ENCODE results near the gene ZNF319.

The ZNF319 gene

GRCh38 chr16:57970970-57971369 lies 29.5 kb downstream of the ZNF319 start, which contains the start of gene CNGB1:
CNGB1 (minus strand) TSS chr16:57971128; CDS start chr16:57967286, 3,842 bp downstream.
- DNase-seq (ENCODE audit: low read depth, low spot score), result no peak
- POLR2A ChIA-PET, result no interaction called here
- H3K4me3 ChIP-seq (ENCODE audit: low read depth, low read length), result no peak within 1 kb of the TSS
- TF ChIP-seq CTCF (IDR thresholded peaks at IDR 0.05; ENCODE audit: insufficient read depth, low read length, missing control alignments), result no peak
- CTCF ChIA-PET, result no interaction called here

- no peak for DNase-seq (ENCODE audit: low read depth, low spot score)
- ChIA-PET CTCF (no interaction called here), POLR2A (no interaction called here)
These were observed 30.2 kb downstream of the ZNF319 start for GRCh38 chr16:57970319-57970718.

GRCh38 chr16:57969451-57970123 lies 30.9 kb downstream of the ZNF319 start:
- no peak overlapping the region for H3K4me3 ChIP-seq (ENCODE audit: low read depth, low read length)
- DNase-seq (ENCODE audit: low read depth, low spot score), result no peak
- ChIA-PET POLR2A (no interaction called here), CTCF (no interaction called here)
- TF ChIP-seq CTCF (IDR thresholded peaks at IDR 0.05; ENCODE audit: insufficient read depth, low read length, missing control alignments), result no peak

More at GRCh38 chr16:57970319-57970718, 30.2 kb downstream of the ZNF319 start:
- TF ChIP-seq CTCF (IDR thresholded peaks at IDR 0.05; ENCODE audit: insufficient read depth, low read length, missing control alignments), result no peak
- H3K4me3 ChIP-seq (ENCODE audit: low read depth, low read length), result no peak overlapping the region

DNA sequence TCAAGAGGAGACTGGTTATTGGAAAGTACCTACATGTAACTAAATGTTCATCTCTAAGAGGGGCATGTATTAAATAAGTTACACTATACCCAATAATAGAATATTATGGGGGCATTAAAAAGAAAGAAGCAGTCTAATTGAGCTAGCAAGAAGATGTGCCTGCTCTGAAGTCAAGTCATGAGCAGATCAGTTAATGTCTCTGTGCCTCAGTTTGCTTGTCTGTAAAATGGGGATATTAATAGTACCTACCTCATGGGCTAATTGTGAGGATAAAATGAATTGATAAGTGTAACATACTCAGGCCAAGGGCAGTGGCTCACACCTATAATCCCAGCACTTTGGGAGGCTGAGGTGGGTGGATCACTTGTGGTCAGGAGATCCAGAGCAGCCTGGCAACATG lies 32.6 kb downstream of the ZNF319 start:
- CTCF ChIA-PET, result no interaction called here
- DNase-seq (ENCODE audit: low read depth, low spot score), result no peak
- no peak for TF ChIP-seq CTCF (IDR thresholded peaks at IDR 0.05; ENCODE audit: insufficient read depth, low read length, missing control alignments)
- H3K4me3 ChIP-seq (ENCODE audit: low read depth, low read length), result no peak overlapping the region
- POLR2A ChIA-PET, result no interaction called here

- TF ChIP-seq CTCF (IDR thresholded peaks at IDR 0.05; ENCODE audit: insufficient read depth, low read length, missing control alignments), result no peak
- DNase-seq (ENCODE audit: low read depth, low spot score), result no peak
- CTCF ChIA-PET, result interaction anchor here (1.0 kb wide), 1 partner anchor 10 kb away, joined by 3 read pairs; a partner anchor contains a TSS
- H3K4me3 ChIP-seq (ENCODE audit: low read depth, low read length), result no peak overlapping the region
- POLR2A ChIA-PET, result no interaction called here
These were observed 33.5 kb downstream of the ZNF319 start for GRCh38 chr16:57966986-57967385.

DNA sequence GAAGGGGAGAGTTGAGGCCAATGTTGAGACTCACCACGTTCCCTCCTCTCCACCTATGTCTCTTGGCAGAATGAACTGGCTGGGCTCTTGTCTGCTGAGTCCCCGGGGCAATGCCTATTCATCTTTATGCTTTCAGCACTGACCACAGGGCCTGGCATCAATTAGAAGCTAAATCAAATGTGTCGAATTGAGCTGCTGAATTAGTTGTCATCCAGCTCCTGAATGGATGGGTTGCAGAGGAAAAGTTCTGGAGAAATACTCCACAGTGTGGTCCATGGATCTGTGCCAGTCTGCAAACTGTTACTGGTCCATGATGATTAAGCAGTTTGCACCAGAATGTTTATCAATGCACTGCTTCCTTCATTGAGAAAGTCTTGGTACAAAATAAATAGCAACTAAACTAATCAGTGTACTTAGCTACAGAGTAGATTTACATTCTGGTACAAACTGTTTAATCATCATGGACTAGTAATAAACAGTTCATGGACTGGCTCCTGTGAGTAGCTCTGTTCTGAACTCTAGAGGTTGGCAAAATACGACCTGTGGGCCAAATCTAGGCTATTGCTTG lies 34.2 kb downstream of the ZNF319 start:
- TF ChIP-seq CTCF (IDR thresholded peaks at IDR 0.05; ENCODE audit: insufficient read depth, low read length, missing control alignments), result no peak
- no peak for DNase-seq (ENCODE audit: low read depth, low spot score)
- POLR2A ChIA-PET, result no interaction called here
- H3K4me3 ChIP-seq (ENCODE audit: low read depth, low read length), result no peak overlapping the region
- CTCF ChIA-PET, result interaction anchor here (1.0 kb wide), 1 partner anchor 10 kb away, joined by 3 read pairs; a partner anchor contains a TSS

Data from AG04449 (cell line).